ENCODE measurements around the gene RBMY1B.
"Not testable (repeated sequence)": the region's sequence is repeated elsewhere in the genome, so short reads cannot be mapped to it uniquely, and the experiment has no call there.

The RBMY1B gene

GRCh38 chrY:21511038-21511437 is at the start of gene RBMY1B:
Gene RBMY1B, plus strand, starts transcription at chrY:21511338. Its CDS starts 2,013 bp downstream, at chrY:21513351.
- DNase-seq: not testable (repeated sequence)

GRCh38 chrY:21462915-21463314 is 48.2 kb upstream of the RBMY1B start:
- DNase-seq: not testable (repeated sequence)

- DNase-seq: no peak
Observed at GRCh38 chrY:21482967-21483366, 28.2 kb upstream of the RBMY1B start.

GRCh38 chrY:21534579-21534978 is 23.4 kb downstream of the RBMY1B start, which contains the start of gene RBMY1A1:
Gene RBMY1A1, plus strand, starts transcription at chrY:21534879. Its CDS starts 2,013 bp downstream, at chrY:21536892.
- DNase-seq: not testable (repeated sequence)

- DNase-seq: not testable (repeated sequence)
Observed at GRCh38 chrY:21559316-21559984, 48.3 kb downstream of the RBMY1B start.
